Stimulated activated CD4-positive, alpha-beta T cell treated with anti-CD3 and anti-CD28 coated beads, Interleukin-4, amount 100 ng/mL, for 4 hours (primary cell): ENCODE data around the gene TLR8.
A peak's percentile ranks its signal among the peaks of the same experiment; 100 is the strongest.

Experiments
- DNase-seq, 2 experiments: peaks; one replicate each; pipeline ENCODE4 v3.0.0-alpha.2; 2020

The TLR8 gene

GRCh38 chrX:12906046-12906761 lies at the start of gene TLR8:
TSS of gene TLR8 (plus strand) at chrX:12906620. CDS start at chrX:12906707, 87 bp downstream.
- DNase-seq: no peak

GRCh38 chrX:12865359-12865758 lies 41.1 kb upstream of the TLR8 start:
- DNase-seq: no peak

DNA sequence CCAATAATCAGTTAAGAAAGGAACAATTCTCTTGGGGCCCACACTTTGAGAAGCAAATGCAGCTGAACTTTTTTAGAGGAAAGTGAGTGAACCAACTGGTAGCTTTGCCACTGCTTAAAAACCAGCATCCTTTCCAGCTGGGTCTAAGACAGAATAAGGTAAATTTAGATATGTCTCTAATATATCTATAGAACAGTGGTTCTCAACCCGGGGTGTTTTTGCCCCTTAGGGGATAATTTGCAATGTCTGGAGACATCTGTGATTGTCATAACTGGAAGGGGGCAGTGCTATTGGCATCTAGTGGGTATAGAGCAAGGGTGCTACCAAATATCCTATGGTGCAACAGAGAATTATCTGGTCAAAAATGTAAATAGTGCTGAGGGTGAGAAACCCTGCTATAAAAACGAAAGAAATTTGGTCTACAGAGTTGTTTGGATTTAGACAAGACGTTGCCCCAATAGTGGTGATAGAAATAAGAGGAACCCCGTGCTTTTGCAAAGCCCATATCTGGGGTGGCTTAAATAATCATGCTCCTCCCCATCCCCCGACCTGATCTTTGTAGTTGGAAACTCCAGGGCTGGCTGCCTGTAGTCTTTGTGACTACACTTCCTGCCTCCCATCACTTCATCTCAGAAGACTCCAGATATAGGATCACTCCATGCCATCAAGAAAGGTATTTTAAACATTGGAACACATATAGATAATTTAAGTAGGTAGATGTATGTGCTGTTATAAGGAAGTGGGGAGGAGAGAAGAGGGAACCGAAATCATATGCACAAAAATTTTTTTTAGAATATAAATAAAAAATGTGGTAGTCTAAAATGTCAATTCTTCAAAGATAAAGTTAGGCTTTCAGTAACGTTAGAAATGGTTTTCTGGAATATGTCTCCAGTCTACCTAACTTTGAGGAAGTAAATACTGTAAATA lies 39.7 kb upstream of the TLR8 start, which contains the start of gene TLR7:
Gene TLR7, plus strand, starts transcription at position 622 of the 927 bp plus-strand sequence. CDS start 507 bp downstream, outside the sequence.
- no peak for DNase-seq

GRCh38 chrX:12867685-12868084 lies 38.7 kb upstream of the TLR8 start:
- DNase-seq: no peak

- no peak for DNase-seq
Measured at GRCh38 chrX:12868747-12869146, 37.7 kb upstream of the TLR8 start.

DNA sequence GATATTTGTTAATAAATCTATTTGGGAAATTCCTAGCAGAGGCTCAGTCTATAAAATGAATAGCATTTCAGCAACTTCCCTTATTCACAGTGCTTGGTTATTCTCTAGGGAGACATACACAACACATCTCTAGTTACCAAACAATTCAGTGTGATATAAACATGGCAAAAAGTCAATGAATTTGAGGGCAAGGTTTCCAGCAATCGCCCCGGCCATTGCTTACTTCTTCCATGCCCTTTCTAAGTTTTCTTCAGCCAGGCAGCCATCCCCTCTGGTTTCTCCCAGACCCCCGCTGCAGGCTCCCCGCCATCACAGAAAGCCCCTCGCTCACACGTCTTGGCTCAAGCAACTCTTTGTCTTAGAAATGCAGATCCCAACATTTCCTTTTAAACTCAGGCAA lies 35.2 kb upstream of the TLR8 start:
- DNase-seq: no peak

GRCh38 chrX:12872741-12873140 lies 33.7 kb upstream of the TLR8 start:
- DNase-seq: no peak

GRCh38 chrX:12874581-12874980 lies 31.8 kb upstream of the TLR8 start:
- no peak for DNase-seq

DNA sequence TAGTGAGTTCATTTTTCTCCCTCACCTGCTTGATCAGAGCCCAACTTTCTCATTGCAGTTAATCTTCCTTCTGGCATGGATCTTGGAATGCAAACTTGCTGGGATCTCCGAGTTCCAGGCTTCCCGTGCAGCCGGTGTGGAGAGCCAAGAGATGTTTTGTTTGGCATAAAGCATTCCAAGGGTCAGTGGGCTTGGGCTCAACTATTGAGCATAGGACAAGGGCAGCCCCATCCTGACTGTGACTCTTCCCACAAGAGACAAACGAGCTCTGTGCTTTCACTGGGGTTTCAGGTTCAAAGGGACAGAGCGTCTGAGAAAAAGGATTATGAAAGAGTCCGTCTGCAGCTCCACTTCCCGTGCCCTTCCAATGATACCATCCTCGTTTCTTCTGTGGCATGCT lies 29.0 kb upstream of the TLR8 start:
- DNase-seq: no peak

- no peak for DNase-seq
Measured at GRCh38 chrX:12878536-12878935, 27.9 kb upstream of the TLR8 start.

DNA sequence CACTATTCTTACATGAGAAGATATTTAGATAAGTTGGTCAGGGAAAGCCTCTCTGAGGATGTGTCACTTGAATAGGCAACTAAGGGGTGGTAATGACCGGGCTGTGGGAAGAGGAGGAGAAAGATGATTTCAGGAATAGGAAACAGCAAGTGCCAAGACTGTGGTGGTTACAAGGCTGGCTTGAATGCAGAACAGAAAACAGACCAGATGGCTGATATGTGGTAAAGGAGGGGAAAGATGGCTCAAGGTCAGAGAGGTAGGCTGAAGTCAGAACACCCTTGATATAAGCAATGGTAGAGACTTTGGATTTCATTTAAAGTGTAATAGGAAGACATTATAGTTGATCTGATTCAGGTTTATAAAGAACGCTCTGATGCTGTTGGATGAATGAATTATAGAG lies 24.5 kb upstream of the TLR8 start:
- DNase-seq: no peak

- no peak for DNase-seq
Measured at GRCh38 chrX:12885508-12885907, 20.9 kb upstream of the TLR8 start.

DNA sequence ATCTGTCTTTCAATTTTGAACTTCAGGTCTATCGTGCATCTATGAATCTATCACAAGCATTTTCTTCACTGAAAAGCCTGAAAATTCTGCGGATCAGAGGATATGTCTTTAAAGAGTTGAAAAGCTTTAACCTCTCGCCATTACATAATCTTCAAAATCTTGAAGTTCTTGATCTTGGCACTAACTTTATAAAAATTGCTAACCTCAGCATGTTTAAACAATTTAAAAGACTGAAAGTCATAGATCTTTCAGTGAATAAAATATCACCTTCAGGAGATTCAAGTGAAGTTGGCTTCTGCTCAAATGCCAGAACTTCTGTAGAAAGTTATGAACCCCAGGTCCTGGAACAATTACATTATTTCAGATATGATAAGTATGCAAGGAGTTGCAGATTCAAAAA lies 19.9 kb upstream of the TLR8 start:
- DNase-seq: no peak

DNA sequence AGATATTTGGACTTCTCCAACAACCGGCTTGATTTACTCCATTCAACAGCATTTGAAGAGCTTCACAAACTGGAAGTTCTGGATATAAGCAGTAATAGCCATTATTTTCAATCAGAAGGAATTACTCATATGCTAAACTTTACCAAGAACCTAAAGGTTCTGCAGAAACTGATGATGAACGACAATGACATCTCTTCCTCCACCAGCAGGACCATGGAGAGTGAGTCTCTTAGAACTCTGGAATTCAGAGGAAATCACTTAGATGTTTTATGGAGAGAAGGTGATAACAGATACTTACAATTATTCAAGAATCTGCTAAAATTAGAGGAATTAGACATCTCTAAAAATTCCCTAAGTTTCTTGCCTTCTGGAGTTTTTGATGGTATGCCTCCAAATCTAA lies 19.3 kb upstream of the TLR8 start:
- DNase-seq: no peak

GRCh38 chrX:12887767-12888166 lies 18.7 kb upstream of the TLR8 start:
- DNase-seq: no peak

DNA sequence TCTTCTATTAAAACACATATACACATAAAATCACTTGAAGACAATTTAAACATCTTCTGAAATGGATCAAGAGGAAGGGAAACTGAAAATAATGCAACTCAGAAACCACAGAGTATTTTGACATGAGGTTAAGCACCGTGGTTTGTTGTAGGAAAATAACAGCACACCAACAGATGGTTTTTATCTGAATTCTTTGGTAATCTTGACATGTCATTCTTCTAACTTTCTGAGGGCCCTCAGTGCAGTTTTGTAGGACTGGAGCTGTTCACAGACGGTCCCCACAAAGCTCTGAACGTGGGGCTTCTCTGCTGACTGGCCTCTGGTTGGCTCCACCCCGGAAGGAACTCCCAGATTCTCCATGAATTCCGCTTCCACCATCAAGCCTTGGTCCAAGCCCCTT lies 16.0 kb upstream of the TLR8 start:
- no peak for DNase-seq

DNA sequence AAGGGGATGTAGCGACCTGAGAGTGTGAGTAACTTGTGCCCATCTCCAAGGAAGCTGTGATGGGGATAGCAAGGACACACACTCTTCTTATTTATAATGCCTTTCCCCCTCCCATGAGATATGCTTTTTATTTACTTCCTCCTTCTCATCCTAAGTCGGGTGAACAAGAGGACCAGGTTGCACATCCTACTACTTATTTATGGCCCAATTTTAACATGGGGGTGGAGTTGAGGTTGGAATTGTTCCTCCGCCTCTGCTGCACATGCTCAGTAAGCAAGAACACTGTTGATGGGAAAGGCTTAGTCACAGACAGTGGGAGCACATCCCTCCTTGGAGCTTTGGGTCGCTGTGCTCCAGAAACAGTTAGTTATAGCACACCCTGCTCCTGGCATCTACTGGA lies 15.2 kb upstream of the TLR8 start:
- no peak for DNase-seq

DNA sequence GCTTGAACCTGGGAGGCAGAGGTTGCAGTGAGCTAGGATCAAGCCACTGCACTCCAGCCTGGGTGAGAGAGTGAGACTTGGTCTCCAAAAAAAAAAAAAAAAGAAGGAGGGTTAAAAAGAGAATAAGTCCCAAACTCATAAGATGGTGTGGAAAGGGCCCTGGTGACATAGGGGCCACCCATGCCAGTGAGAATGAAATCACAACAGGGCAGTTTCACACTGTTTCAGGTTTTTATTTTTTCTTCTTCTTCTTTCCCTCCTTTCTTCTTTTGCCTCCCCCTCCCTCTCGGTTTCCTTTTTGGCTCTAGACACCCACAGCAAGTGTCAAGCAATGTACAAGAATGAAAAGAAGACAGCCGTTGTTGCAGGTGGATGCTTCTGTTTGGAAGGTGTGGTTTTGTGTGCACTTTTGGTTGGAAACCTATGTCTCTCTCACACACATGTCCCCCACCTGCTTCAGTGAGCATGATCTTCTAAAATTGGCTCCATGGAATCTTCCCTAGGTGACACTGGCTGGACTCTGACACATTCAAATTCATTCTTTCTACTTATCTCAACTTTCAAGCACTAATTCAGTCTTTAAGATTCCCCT lies 14.4 kb upstream of the TLR8 start:
- DNase-seq: no peak

GRCh38 chrX:12892716-12893115 lies 13.7 kb upstream of the TLR8 start:
- DNase-seq: no peak

DNA sequence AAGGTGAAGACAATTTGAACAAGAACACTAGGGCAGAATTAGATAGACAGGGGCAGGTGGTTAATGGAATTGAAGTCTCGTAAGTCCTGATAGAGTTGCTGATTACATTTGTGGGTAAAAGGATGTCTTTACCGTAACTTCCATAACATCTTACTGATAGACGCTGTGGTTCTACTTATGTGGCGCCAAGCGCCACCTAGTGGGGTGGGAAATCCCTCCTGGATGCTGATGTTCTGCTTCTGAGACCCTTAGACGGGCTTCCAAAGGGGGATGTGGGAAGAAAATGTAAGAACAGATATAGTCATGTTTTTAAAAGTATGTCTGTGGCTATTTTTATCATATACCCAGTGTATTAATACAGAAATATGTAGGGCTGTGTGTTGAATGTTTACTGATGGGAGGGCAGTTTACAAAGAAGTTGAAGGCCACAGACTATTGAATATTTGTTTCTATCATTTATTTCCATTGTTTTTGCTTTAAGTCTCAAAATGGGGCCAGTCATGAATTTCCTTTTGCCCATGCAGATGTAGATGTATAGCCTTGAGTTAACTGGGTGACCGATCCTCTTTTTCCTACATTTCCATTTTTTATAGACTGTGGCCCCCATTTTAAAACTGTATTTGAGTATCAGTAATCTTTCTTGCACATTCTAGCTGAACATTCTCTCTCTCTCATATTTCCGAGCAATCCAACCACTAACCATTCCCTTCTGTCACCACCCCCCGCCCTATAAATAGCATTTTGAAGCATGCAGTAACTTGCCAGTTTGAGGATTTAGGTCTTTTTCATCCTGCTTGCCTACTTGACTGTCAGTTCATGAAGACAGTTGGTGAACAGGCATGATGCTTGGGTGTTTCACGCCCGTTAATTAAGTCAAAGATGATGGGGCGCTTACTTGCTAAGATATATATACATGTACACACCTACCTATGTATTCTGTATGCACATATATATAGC lies 12.1 kb upstream of the TLR8 start:
- peak; percentile 32 to 34 for DNase-seq

DNA sequence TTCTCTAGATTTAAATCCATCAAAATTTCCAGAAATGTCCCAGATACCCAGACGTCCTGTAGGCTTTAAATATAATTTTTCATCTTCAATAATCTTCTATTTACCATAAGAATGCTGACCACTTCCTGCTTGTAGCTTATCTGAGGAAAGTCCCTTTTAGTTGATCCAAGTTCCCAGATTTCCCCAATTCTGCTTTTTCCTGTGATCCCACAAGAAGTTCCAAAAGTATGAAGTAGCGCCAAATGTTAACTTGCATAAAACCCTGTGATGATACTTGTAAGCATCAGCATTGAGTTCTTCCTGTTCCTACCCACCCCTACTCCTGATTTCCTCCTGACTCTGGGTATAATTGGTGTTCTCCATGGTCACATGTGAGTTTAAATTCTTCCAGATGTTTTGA lies 10.6 kb upstream of the TLR8 start:
- DNase-seq: no peak

- DNase-seq: no peak
Measured at GRCh38 chrX:12896935-12897334, 9.5 kb upstream of the TLR8 start.
